Suprapubic skin (tissue), 4 donors: ENCODE data around the gene ZNF883.

Experiments
- POLR2A ChIP-seq, 2 donors: fragments of 450-650 bp; IDR thresholded peaks; one replicate each; pipeline ENCODE4 v1.6.1; 2017; ENCODE audit warnings: antibody characterized with exemption in 2 of 2, mild to moderate bottlenecking in 2 of 2, moderate library complexity in 2 of 2
- POLR2AphosphoS5 ChIP-seq, 3 donors: sonication (generic); formaldehyde crosslinking; IDR thresholded peaks; one replicate each; pipeline ENCODE4 v1.6.1; 2017; ENCODE audit warnings: antibody characterized with exemption in 3 of 3

- TF ChIP-seq POLR2A (IDR thresholded peaks at IDR 0.05) = no peak
- no peak for TF ChIP-seq POLR2AphosphoS5 (IDR thresholded peaks at IDR 0.05)
Measured at GRCh38 chr9:113042884-113043657, 31.1 kb upstream of the ZNF883 start.
